ENCODE results near the gene UTS2R. TPM values are rescaled to one million over a fixed set of nuclear protein-coding genes. Genes with fewer than 3 reads are reported as not detected.

Gene UTS2R
- total and polyA plus RNA-seq, 11 donors, result 0.11 to 21.9 (median 1.2) TPM

DNA sequence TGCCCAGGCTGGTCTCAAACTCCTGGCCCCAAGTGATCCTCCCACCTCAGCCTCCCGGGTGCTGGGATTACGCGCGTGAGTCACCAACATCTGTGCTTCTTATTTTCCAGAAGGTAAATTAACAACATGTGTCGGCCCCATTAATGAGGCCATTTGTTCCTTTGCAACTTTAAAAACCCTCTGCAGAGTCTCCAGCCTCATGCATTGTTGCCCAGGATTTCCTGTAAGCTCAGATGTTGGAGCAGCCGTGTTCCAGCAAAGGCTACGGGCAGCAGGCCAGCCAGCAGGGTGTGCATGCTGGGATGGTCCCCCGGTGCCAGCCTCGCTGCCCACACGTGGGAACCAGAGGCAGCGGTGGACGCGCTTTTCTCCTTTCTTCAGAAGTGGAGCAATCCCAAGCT lies 27.5 kb downstream of the UTS2R start:
- Histone ChIP-seq H3K4me3 (no peak overlapping the region), H3K9me3 (no peaks in the 10 kb centered on the region), H3K27me3 (no peaks in the 10 kb centered on the region), H3K36me3 (peaks cover 0 to 31% (median 18%) of the 10 kb centered on the region in 9 donors), H3K27ac (peak overlapping the region in 4 of 12 donors; percentile 2 to 38 (median 14)), H3K4me1 (peaks cover 0 to 27% (median 1%) of the 10 kb centered on the region in 12 donors)
- WGBS, 4 donors, result 64 to 72% (median 72%) methylated on average over 13 of the region's 13 CpGs
- intact Hi-C loops (cut with DNase I), result no loop called here
- TF ChIP-seq, protein P1, sequence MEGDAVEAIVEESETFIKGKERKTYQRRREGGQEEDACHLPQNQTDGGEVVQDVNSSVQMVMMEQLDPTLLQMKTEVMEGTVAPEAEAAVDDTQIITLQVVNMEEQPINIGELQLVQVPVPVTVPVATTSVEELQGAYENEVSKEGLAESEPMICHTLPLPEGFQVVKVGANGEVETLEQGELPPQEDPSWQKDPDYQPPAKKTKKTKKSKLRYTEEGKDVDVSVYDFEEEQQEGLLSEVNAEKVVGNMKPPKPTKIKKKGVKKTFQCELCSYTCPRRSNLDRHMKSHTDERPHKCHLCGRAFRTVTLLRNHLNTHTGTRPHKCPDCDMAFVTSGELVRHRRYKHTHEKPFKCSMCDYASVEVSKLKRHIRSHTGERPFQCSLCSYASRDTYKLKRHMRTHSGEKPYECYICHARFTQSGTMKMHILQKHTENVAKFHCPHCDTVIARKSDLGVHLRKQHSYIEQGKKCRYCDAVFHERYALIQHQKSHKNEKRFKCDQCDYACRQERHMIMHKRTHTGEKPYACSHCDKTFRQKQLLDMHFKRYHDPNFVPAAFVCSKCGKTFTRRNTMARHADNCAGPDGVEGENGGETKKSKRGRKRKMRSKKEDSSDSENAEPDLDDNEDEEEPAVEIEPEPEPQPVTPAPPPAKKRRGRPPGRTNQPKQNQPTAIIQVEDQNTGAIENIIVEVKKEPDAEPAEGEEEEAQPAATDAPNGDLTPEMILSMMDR (IDR thresholded peaks at IDR 0.05), result no peak
- no peak for TF ChIP-seq POLR2A (IDR thresholded peaks at IDR 0.05)
- DNase-seq (peak in 3 of 5 donors; percentile 38 to 72 (median 65)), ATAC-seq (peak; percentile 47 to 60 (median 48))

DNA sequence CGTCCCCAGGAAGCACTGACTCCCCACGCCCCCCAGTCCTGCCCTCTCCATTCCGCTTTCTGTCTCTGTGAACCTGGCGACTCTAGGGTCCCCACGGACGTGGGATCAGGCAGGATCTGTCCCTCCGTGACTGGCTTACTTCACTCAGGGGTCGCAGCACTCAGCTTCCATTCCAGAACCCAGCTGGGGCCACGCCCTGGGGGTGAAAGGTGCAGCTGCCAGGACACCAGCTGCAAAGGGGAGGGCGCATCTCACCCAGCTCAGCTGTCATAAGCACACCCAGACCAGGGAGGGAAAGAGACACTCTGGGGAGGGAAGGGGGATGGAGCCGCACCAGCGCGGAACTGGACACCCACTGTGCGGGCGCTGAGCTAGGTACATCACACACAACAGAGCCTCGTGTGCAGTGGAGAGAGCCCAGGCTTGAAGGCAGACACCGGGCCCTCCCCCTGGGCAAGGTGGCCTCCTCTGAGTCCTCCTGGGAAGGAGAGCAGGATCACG lies 28.1 kb downstream of the UTS2R start:
- peaks cover 0 to 27% (median 1%) of the 10 kb centered on the region in 12 donors for H3K4me1 ChIP-seq
- TF ChIP-seq POLR2A (IDR thresholded peaks at IDR 0.05), result no peak
- TF ChIP-seq, protein P1 (IDR thresholded peaks at IDR 0.05), result no peak
- intact Hi-C loops (cut with DNase I), result loop anchor here in 2 of 10 donors (5.0 to 10.0 kb wide), 2 partner anchors 42 to 195 kb away; partner anchors contain the start of gene TEX19 (in 1 of the 2)
- peak overlapping the region in 5 of 12 donors; percentile 2 to 80 (median 19) for H3K27ac ChIP-seq
- 86 to 95% (median 89%) methylated on average over 17 to 18 of the region's 18 CpGs for WGBS, 4 donors
- H3K9me3 ChIP-seq, result no peaks in the 10 kb centered on the region
- H3K4me3 ChIP-seq, result no peak overlapping the region
- ATAC-seq (peak in 1 of 4 donors; percentile 17), DNase-seq (peak in 2 of 5 donors; percentile 24 to 36)
- H3K27me3 ChIP-seq, result no peaks in the 10 kb centered on the region
- H3K36me3 ChIP-seq, result peaks cover 0 to 33% (median 18%) of the 10 kb centered on the region in 9 donors

DNA sequence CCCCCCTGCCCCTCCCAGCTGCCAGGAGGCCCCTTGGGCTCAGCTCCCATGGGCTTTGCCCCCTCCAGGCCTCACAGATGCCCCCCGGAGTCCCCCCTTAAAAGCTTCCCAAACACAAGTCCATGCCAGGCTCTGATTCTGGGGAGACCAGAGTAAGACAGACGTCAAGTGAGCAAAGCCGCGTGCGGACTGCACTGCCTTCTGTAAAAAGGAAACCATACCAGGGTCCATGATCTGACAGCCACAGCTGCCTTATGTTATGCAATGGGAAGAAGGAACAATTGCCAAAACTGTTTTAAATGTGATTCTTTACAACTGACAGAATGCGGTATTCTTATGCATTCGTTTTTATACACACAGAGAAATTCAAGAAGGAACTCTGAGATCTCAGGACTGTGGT lies 28.6 kb downstream of the UTS2R start:
- Histone ChIP-seq H3K4me3 (no peak overlapping the region), H3K27ac (peak overlapping the region in 1 of 12 donors; percentile 80), H3K9me3 (no peaks in the 10 kb centered on the region), H3K36me3 (peaks cover 0 to 35% (median 18%) of the 10 kb centered on the region in 9 donors), H3K27me3 (no peaks in the 10 kb centered on the region), H3K4me1 (peaks cover 0 to 27% (median 1%) of the 10 kb centered on the region in 12 donors)
- DNase-seq (peak in 1 of 5 donors; percentile 26), ATAC-seq (no peak)
- TF ChIP-seq, protein P1 (IDR thresholded peaks at IDR 0.05), result no peak
- TF ChIP-seq POLR2A (IDR thresholded peaks at IDR 0.05), result no peak
- intact Hi-C loops (cut with DNase I), result loop anchor here in 2 of 10 donors (5.0 to 10.0 kb wide), 2 partner anchors 43 to 195 kb away; partner anchors contain the start of gene TEX19 (in 1 of the 2)
- WGBS, 4 donors, result 76 to 85% (median 80%) methylated on average over 7 of the region's 7 CpGs

DNA sequence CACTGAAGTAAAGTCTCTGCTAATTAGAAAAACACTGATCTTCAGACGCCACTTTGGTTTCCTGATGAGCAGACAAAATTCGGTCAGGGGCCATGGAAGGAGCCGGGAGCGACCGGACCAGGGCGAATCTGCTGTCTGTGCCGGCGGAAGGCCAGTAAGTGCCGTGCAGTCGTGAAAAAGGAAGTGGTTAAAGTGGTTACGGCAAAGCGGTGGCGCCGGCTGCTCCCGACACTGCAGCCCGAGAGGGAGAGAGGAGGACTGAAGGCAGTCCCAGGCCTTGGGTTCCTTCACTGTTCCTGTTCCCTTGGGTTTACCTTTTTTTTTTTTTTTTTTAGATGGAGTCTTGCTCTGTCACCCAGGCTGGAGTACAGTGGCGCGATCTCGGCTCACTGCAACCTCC lies 29.3 kb downstream of the UTS2R start:
- DNase-seq, result peak in 4 of 5 donors; percentile 48 to 82 (median 58)

More for the DNA sequence above, 29.3 kb downstream of the UTS2R start:
- peaks cover 0 to 27% (median 1%) of the 10 kb centered on the region in 12 donors for H3K4me1 ChIP-seq
- no peaks in the 10 kb centered on the region for H3K9me3 ChIP-seq
- peaks cover 0 to 37% (median 18%) of the 10 kb centered on the region in 9 donors for H3K36me3 ChIP-seq
- intact Hi-C loops (cut with DNase I), result loop anchor here in 2 of 10 donors (5.0 to 10.0 kb wide), 2 partner anchors 44 to 196 kb away; partner anchors contain the start of gene TEX19 (in 1 of the 2)
- peak overlapping the region in 1 of 12 donors; percentile 21 for H3K4me3 ChIP-seq
- 87 to 94% (median 89%) methylated on average over 19 of the region's 19 CpGs for WGBS, 4 donors
- ATAC-seq, result peak in 2 of 4 donors; percentile 40 to 55
- H3K27me3 ChIP-seq, result no peaks in the 10 kb centered on the region
- peak overlapping the region in 1 of 12 donors; percentile 80 for H3K27ac ChIP-seq
- TF ChIP-seq, protein P1 (IDR thresholded peaks at IDR 0.05), result no peak
- no peak for TF ChIP-seq POLR2A (IDR thresholded peaks at IDR 0.05)

Measured in heart left ventricle (tissue), 16 donors.